Amygdala (tissue), 56 donors: ENCODE measurements around the gene CDRT4.

ENCODE experiments used
- DNase-seq, 56 donors: peaks; one replicate each; lab custom pipeline; 2025; lab: John Stamatoyannopoulos, UW

Gene CDRT4

GRCh38 chr17:15403276-15403939 lies 64.0 kb downstream of the CDRT4 start:
- DNase-seq = no peak

- no peak for DNase-seq
These were observed 68.0 kb downstream of the CDRT4 start for GRCh38 chr17:15399443-15399842.

- DNase-seq = peak in 14 of 56 donors; percentile 8 to 46 (median 25)
These were observed 68.6 kb downstream of the CDRT4 start for GRCh38 chr17:15398736-15399331.

- peak in 8 of 56 donors; percentile 13 to 41 (median 26) for DNase-seq
These were observed 69.1 kb downstream of the CDRT4 start for GRCh38 chr17:15398291-15398690.

GRCh38 chr17:15397620-15398019 lies 69.8 kb downstream of the CDRT4 start:
- no peak for DNase-seq

- DNase-seq = no peak
These were observed 72.3 kb downstream of the CDRT4 start for GRCh38 chr17:15395091-15395490.

- DNase-seq = no peak
These were observed 74.0 kb downstream of the CDRT4 start for GRCh38 chr17:15393414-15393813.

GRCh38 chr17:15392326-15392741 lies 75.1 kb downstream of the CDRT4 start:
- DNase-seq = no peak

- DNase-seq = no peak
These were observed 78.9 kb downstream of the CDRT4 start for GRCh38 chr17:15388356-15389041.

- DNase-seq = no peak
These were observed 81.3 kb downstream of the CDRT4 start for GRCh38 chr17:15386083-15386482.
